ENCODE results near the gene ODF2L. TPM values are rescaled to one million over a fixed set of nuclear protein-coding genes. Genes with fewer than 3 reads are reported as not detected.

The ODF2L gene
- total RNA-seq, 1 experiment from 2014 or later = 27.3 TPM

DNA sequence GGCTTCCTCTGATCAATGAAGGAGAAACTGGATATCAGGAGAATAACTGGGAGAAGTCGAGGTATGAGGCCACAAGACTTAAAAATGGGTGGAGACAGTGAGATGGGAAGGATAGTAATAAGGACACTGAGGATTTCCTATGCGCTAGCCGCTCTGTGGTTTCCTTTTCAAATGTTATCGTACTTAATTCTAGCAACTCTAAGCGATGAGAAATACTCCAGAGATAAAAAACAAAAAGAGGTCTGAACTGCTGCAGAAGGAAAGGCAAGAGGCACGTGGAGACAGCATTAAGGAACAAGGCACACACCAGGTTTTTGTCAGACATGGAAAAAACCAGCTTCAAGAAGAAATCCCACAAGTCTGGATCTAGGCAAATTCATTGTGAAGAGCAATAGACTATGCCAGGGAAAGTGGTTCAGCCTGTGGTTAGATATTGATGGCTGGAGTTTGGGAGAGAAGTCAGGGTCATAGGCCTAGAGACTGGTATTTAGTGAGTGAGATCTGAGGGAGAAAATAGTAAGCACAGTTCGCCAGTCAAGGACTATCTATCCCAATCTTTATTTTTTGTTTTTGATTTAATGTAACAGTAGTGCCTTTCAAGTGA, 33.1 kb upstream of the ODF2L start:
- H4K91ac ChIP-seq (ENCODE audit: insufficient read length, low read depth, low read length) = no peak overlapping the region
- Mint-ChIP-seq H3K27me3 (ENCODE audit: low read depth) (no peaks in the 10 kb centered on the region; the same call in 1 of the 2 replicates), H3K27ac (no peak overlapping the region), H3K9me3 (no peaks in the 10 kb centered on the region), H3K4me3 (no peak overlapping the region), H3K36me3 (ENCODE audit: insufficient read depth in 1 of 3, low read depth in 3 of 3) (no peaks in the 10 kb centered on the region), H3K4me1 (no peaks in the 10 kb centered on the region)
- TF ChIP-seq, protein P1, sequence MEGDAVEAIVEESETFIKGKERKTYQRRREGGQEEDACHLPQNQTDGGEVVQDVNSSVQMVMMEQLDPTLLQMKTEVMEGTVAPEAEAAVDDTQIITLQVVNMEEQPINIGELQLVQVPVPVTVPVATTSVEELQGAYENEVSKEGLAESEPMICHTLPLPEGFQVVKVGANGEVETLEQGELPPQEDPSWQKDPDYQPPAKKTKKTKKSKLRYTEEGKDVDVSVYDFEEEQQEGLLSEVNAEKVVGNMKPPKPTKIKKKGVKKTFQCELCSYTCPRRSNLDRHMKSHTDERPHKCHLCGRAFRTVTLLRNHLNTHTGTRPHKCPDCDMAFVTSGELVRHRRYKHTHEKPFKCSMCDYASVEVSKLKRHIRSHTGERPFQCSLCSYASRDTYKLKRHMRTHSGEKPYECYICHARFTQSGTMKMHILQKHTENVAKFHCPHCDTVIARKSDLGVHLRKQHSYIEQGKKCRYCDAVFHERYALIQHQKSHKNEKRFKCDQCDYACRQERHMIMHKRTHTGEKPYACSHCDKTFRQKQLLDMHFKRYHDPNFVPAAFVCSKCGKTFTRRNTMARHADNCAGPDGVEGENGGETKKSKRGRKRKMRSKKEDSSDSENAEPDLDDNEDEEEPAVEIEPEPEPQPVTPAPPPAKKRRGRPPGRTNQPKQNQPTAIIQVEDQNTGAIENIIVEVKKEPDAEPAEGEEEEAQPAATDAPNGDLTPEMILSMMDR (conservative IDR thresholded peaks at IDR 0.05) = no peak
- no peaks in the 10 kb centered on the region for H3K9me3 ChIP-seq (ENCODE audit: control insufficient read depth, low read depth, low read length)
- no CpG with 5 or more reads among the region's 7 CpGs for WGBS (ENCODE audit: extremely low coverage, insufficient read length, low lambda C conversion rate)
- no peak overlapping the region for H4K5ac ChIP-seq (ENCODE audit: insufficient read length, low read depth, low read length)
- no peak overlapping the region for H2AK5ac ChIP-seq (ENCODE audit: insufficient read length, low read length)
- no peak for DNase-seq
- H2BK5ac ChIP-seq (ENCODE audit: insufficient read length, low read length) = no peak overlapping the region
- H4K20me1 ChIP-seq (ENCODE audit: control insufficient read depth, insufficient read depth, insufficient read length) = no peaks in the 10 kb centered on the region
- no peak overlapping the region for H3K23ac ChIP-seq (ENCODE audit: insufficient read length, low read depth, low read length)
- no peak overlapping the region for H2BK20ac ChIP-seq (ENCODE audit: low read depth, low read length, poor library complexity, severe bottlenecking)
- no peak overlapping the region for H2BK12ac ChIP-seq (ENCODE audit: insufficient read length, low read depth, low read length)
- H3K27ac ChIP-seq (ENCODE audit: insufficient read length, low read depth, low read length) = no peak overlapping the region
- H3K4me2 ChIP-seq (ENCODE audit: insufficient read depth, insufficient read length, low read length) = no peak overlapping the region
- no peak overlapping the region for H2BK15ac ChIP-seq (ENCODE audit: low read depth, low read length)
- H3K56ac ChIP-seq (ENCODE audit: insufficient read length, low read depth, low read length) = no peak overlapping the region
- H3K18ac ChIP-seq (ENCODE audit: insufficient read length, low read depth, low read length) = no peak overlapping the region
- no peak overlapping the region for H3K4ac ChIP-seq (ENCODE audit: low read depth, low read length)
- H3K4me1 ChIP-seq (ENCODE audit: insufficient read depth, low read length) = no peaks in the 10 kb centered on the region
- no peak overlapping the region for H2BK120ac ChIP-seq (ENCODE audit: low read depth, low read length, poor library complexity, severe bottlenecking)
- H3K9ac ChIP-seq (ENCODE audit: extremely low read depth, insufficient read length, low read length) = no peak overlapping the region
- H3K14ac ChIP-seq (ENCODE audit: insufficient read depth, low read length) = no peak overlapping the region
- no peaks in the 10 kb centered on the region for H3K79me1 ChIP-seq (ENCODE audit: insufficient read depth, low read depth, low read length, poor library complexity, severe bottlenecking)
- H3K27me3 ChIP-seq (ENCODE audit: insufficient read depth, low read length) = no peaks in the 10 kb centered on the region
- H4K8ac ChIP-seq (replicated peaks; ENCODE audit: insufficient read length, low read depth, low read length) = no peak overlapping the region
- no peak overlapping the region for H2AFZ ChIP-seq (ENCODE audit: low read length)
- no peaks in the 10 kb centered on the region for H3K79me2 ChIP-seq (ENCODE audit: insufficient read depth, low read length)
- H3T11ph ChIP-seq (ENCODE audit: low read length) = no peak overlapping the region
- no peaks in the 10 kb centered on the region for H3K23me2 ChIP-seq (ENCODE audit: insufficient read length, low read depth, low read length, poor library complexity, severe bottlenecking)
